ENCODE data around the gene CHP1.
A peak's percentile ranks its signal among the peaks of the same experiment; 100 is the strongest.
"Not testable (repeated sequence)": the region's sequence is repeated elsewhere in the genome, so short reads cannot be mapped to it uniquely, and the experiment has no call there.

Gene CHP1

DNA sequence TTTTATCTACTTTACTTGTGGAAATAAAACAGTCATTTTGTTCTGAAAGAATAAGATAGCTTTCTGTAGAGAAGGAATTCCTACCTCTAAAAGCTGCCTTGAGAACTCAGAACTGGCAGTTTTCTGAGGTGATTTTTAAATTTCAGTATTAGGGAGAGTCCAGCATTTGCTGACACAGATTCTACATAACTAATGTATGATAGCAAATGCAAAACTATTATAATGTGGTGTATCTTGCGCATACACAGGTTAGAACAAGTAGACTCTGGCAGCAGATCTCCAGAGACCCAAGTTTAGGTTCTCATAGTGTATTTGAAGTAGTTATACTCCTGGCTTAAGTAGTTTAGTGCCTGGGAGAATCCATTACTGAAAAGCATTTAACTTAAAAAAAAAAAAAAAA is 70.5 kb downstream of the CHP1 start:
- no peak for DNase-seq

GRCh38 chr15:41304149-41304770 is 73.2 kb downstream of the CHP1 start:
- DNase-seq: peak; percentile 62

DNA sequence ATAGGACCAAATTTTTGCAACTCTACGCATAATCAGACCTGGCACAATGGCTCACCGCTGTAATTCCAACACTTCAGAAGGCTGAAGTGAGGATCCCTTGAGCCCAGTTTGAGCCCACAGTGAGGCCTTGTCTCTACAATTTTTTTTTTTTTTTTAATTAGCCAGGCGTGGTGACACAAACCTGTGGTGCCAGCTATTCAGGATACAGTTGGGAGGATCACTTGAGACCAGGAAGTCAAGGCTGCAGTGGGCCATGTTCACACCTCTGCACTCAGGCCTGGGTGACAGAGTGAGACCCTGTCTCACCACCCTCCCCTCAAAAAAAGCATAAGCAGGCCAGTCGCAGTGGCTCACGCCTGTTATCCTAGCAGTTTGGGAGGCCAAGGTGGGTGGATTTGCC is 76.6 kb downstream of the CHP1 start:
- no peak for DNase-seq

GRCh38 chr15:41309226-41309905 is 78.3 kb downstream of the CHP1 start:
- no peak for DNase-seq

- not testable (repeated sequence) for DNase-seq
These were observed 89.8 kb downstream of the CHP1 start for GRCh38 chr15:41320805-41321330.

- no peak for DNase-seq
These were observed 92.5 kb downstream of the CHP1 start for GRCh38 chr15:41323611-41324010.

- no peak for DNase-seq
These were observed 100.2 kb downstream of the CHP1 start for GRCh38 chr15:41331281-41331680.

All from hematopoietic multipotent progenitor cell treated with erythropoietin and hydrocortisone succinate and interleukin-3 and kit ligand, for 8 days (in vitro differentiated cells).